Vagina (tissue), 2 donors: ENCODE data around the gene KIR2DL1. TPM values are rescaled to one million over a fixed set of nuclear protein-coding genes. Genes with fewer than 3 reads are reported as not detected.
"Not testable (repeated sequence)": the region's sequence is repeated elsewhere in the genome, so short reads cannot be mapped to it uniquely, and the experiment has no call there.

ENCODE experiments used
- DNase-seq, 2 donors: peaks; one replicate each; pipeline ENCODE4 v3.0.0-alpha.2; 2017; ENCODE audit errors: extremely low spot score in 2 of 2
- H3K27ac ChIP-seq: fragments of 200-600 bp; sonication (generic); one replicate; pipeline ENCODE4 v1.5.1; 2019
- H3K27me3 ChIP-seq: fragments of 200-600 bp; sonication (generic); one replicate; pipeline ENCODE4 v1.5.1; 2019
- H3K36me3 ChIP-seq, 2 donors: fragments of 200-600 bp; sonication (generic); one replicate each; pipeline ENCODE4 v1.5.1; 2017 to 2019
- H3K4me1 ChIP-seq: fragments of 200-600 bp; sonication (generic); one replicate; pipeline ENCODE4 v1.5.1; 2019
- H3K4me3 ChIP-seq, 2 donors: fragments of 200-600 bp; sonication (generic); 1 replicate in 1 of 2; 2 replicates in 1 of 2; pipeline ENCODE4 v1.5.1; 2016 to 2019
- H3K9me3 ChIP-seq: fragments of 200-600 bp; sonication (generic); one replicate; pipeline ENCODE4 v1.5.1; 2019
- POLR2A ChIP-seq, 2 donors: fragments of 450-650 bp; IDR thresholded peaks; one replicate each; pipeline ENCODE4 v1.6.1; 2017; ENCODE audit warnings: antibody characterized with exemption in 2 of 2, mild to moderate bottlenecking in 2 of 2, moderate library complexity in 2 of 2
- POLR2AphosphoS5 ChIP-seq, 2 donors: sonication (generic); formaldehyde crosslinking; IDR thresholded peaks; one replicate each; pipeline ENCODE4 v1.9.0; 2017; ENCODE audit warnings: antibody characterized with exemption in 2 of 2, mild to moderate bottlenecking in 2 of 2, low read depth in 1 of 2; ENCODE audit not compliant: insufficient read depth in 1 of 2
- intact Hi-C: fragments of 100-400 bp; cut with DNase I; formaldehyde crosslinking; loops from one replicate; pipeline ENCODE4 v1.15.1; 2023
- total RNA-seq: library from RNA; depleted of rRNA; stranded (reverse); fragments of >200 nt; gene quantifications from one replicate; pipeline ENCODE4 v1.2.3, GENCODE V29; 2016
- TF ChIP-seq, protein P1 (sequence below), 3 experiments: fragments of 450-650 bp in 2 of 3; fragments of 200-600 bp in 1 of 3; sonication (generic) in 1 of 3; IDR thresholded peaks; one replicate each; pipeline ENCODE4 v1.5.1; 2017 to 2019; ENCODE audit warnings: antibody characterized with exemption in 3 of 3, mild to moderate bottlenecking in 2 of 3, moderate library complexity in 2 of 3

The KIR2DL1 gene
- not detected for total RNA-seq

DNA sequence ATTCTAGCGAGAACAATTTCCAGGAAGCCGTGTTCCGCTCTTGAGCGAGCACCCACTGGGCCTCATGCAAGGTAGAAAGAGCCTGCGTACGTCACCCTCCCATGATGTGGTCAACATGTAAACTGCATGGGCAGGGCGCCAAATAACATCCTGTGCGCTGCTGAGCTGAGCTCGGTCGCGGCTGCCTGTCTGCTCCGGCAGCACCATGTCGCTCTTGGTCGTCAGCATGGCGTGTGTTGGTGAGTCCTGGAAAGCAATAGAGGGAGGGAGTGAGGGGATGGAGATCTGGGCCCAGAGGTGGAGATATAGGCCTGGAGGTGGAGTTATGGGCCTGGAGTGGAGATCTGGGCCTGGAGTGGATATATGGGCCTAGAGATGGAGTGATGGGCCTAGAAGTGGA lies at the start of gene KIR2DL1:
Gene KIR2DL1, plus strand, starts transcription at position 148 of the 400 bp plus-strand sequence. Its CDS starts 58 bp downstream, at position 206.
- intact Hi-C loops, H3K27ac ChIP-seq, H3K9me3 ChIP-seq, H3K27me3 ChIP-seq, H3K4me3 ChIP-seq, H3K36me3 ChIP-seq, DNase-seq, H3K4me1 ChIP-seq: not testable (repeated sequence)

DNA sequence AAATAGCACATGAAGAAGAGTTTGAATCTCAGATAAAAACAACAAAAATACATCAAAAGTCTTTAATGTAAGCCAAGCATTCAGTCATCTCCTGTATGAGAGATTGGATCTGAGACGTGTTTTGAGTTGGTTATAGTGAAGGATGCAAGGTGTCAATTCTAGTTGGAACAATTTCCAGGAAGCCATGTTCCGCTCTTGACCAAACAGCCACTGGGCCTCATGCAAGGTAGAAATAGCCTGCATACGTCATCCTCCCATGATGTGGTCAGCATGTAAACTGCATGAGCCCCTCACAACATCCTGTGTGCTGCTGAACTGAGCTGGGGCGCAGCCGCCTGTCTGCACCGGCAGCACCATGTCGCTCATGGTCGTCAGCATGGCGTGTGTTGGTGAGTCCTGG lies 45.5 kb upstream of the KIR2DL1 start, which contains the start of gene KIR3DL3:
Gene KIR3DL3, plus strand, starts transcription at position 301 of the 400 bp plus-strand sequence. Its CDS starts 55 bp downstream, at position 356.
- no peaks in the 10 kb centered on the region for H3K36me3 ChIP-seq
- TF ChIP-seq POLR2AphosphoS5 (IDR thresholded peaks at IDR 0.05; ENCODE audit: insufficient read depth in 1 of 2, low read depth in 1 of 2) (no peak), POLR2A (IDR thresholded peaks at IDR 0.05) (no peak)
- TF ChIP-seq, protein P1, sequence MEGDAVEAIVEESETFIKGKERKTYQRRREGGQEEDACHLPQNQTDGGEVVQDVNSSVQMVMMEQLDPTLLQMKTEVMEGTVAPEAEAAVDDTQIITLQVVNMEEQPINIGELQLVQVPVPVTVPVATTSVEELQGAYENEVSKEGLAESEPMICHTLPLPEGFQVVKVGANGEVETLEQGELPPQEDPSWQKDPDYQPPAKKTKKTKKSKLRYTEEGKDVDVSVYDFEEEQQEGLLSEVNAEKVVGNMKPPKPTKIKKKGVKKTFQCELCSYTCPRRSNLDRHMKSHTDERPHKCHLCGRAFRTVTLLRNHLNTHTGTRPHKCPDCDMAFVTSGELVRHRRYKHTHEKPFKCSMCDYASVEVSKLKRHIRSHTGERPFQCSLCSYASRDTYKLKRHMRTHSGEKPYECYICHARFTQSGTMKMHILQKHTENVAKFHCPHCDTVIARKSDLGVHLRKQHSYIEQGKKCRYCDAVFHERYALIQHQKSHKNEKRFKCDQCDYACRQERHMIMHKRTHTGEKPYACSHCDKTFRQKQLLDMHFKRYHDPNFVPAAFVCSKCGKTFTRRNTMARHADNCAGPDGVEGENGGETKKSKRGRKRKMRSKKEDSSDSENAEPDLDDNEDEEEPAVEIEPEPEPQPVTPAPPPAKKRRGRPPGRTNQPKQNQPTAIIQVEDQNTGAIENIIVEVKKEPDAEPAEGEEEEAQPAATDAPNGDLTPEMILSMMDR (IDR thresholded peaks at IDR 0.05), result no peak
- H3K9me3 ChIP-seq, result no peaks in the 10 kb centered on the region
- no peaks in the 10 kb centered on the region for H3K27me3 ChIP-seq
- no peak within 1 kb of the TSS for H3K4me3 ChIP-seq
- intact Hi-C loops, result no loop called here
- no peak within 1 kb of the TSS for H3K27ac ChIP-seq
- DNase-seq, result peak in 1 of 2 donors; percentile 13
- H3K4me1 ChIP-seq, result no peaks in the 10 kb centered on the region

DNA sequence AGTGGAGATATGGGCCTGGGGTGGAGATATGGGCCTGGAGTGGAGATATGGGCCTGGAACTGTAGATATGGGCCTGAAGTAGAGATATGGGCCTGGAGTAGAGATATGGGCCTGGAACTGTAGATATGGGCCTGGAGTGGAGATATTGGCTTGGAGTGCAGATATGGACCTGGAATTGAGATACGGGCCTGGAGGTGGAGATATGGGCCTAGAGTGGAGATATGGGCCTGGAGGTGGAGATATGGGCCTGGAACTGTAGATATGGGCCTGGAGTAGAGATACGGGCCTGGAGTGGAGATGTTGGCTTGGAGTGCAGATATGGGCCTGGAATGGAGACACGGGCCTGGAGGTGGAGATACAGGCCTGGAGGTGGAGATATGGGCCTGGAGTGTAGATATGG lies 44.9 kb upstream of the KIR2DL1 start:
- no peaks in the 10 kb centered on the region for H3K36me3 ChIP-seq
- H3K27ac ChIP-seq, result no peak overlapping the region
- intact Hi-C loops, result no loop called here
- H3K4me3 ChIP-seq, result no peak overlapping the region
- TF ChIP-seq POLR2A (IDR thresholded peaks at IDR 0.05) (no peak), POLR2AphosphoS5 (IDR thresholded peaks at IDR 0.05; ENCODE audit: insufficient read depth in 1 of 2, low read depth in 1 of 2) (no peak)
- TF ChIP-seq, protein P1 (IDR thresholded peaks at IDR 0.05), result no peak
- no peaks in the 10 kb centered on the region for H3K4me1 ChIP-seq
- DNase-seq, result peak; percentile 40 to 42
- H3K9me3 ChIP-seq, result no peaks in the 10 kb centered on the region
- no peaks in the 10 kb centered on the region for H3K27me3 ChIP-seq

DNA sequence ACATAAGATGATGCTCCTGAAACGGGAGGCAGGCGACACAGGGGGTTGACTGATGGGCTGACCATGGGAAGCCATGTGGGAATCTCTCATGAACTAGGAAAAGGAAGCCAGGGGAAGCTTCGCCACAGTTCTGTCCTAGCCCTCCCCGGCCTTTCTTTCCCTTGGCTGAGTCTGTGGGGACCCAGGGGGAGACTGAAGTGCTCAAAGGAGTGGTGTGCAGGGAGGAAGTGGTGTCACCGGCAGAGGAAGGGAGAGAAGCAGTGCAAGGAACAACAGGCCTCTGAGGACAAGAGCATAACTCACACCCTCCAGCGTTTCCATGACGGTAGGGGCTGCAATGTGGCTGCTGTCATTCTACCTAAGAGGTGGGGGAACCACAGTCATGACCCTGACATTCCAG lies 44.3 kb upstream of the KIR2DL1 start:
- no peak overlapping the region for H3K27ac ChIP-seq
- DNase-seq, result peak in 1 of 2 donors; percentile 55
- TF ChIP-seq POLR2A (IDR thresholded peaks at IDR 0.05), result no peak
- TF ChIP-seq POLR2AphosphoS5 (IDR thresholded peaks at IDR 0.05; ENCODE audit: insufficient read depth in 1 of 2, low read depth in 1 of 2), result no peak
- TF ChIP-seq, protein P1 (IDR thresholded peaks at IDR 0.05), result no peak
- no peaks in the 10 kb centered on the region for H3K27me3 ChIP-seq
- H3K4me1 ChIP-seq, result no peaks in the 10 kb centered on the region
- intact Hi-C loops, result no loop called here
- no peaks in the 10 kb centered on the region for H3K9me3 ChIP-seq
- H3K4me3 ChIP-seq, result no peak overlapping the region
- H3K36me3 ChIP-seq, result no peaks in the 10 kb centered on the region

DNA sequence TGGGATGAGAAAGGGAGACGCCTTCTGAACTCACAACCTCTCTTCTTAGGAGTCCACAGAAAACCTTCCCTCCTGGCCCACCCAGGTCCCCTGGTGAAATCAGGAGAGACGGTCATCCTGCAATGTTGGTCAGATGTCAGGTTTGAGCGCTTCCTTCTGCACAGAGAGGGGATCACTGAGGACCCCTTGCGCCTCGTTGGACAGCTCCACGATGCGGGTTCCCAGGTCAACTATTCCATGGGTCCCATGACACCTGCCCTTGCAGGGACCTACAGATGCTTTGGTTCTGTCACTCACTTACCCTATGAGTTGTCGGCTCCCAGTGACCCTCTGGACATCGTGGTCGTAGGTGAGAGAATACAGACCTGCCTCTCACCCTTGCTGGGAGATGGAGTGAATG lies 42.0 kb upstream of the KIR2DL1 start:
- no peaks in the 10 kb centered on the region for H3K9me3 ChIP-seq
- H3K4me1 ChIP-seq, result no peaks in the 10 kb centered on the region
- no peaks in the 10 kb centered on the region for H3K27me3 ChIP-seq
- H3K27ac ChIP-seq, result no peak overlapping the region
- TF ChIP-seq, protein P1 (IDR thresholded peaks at IDR 0.05), result no peak
- TF ChIP-seq POLR2AphosphoS5 (IDR thresholded peaks at IDR 0.05; ENCODE audit: insufficient read depth in 1 of 2, low read depth in 1 of 2) (no peak), POLR2A (IDR thresholded peaks at IDR 0.05) (no peak)
- no peak overlapping the region for H3K4me3 ChIP-seq
- DNase-seq, result peak in 1 of 2 donors; percentile 67
- H3K36me3 ChIP-seq, result no peaks in the 10 kb centered on the region
- intact Hi-C loops, result no loop called here
